Dermis blood vessel endothelial cell (primary cell): ENCODE results near the gene SUGCT. TPM values are rescaled to one million over a fixed set of nuclear protein-coding genes. Genes with fewer than 3 reads are reported as not detected.

Experiments
- DNase-seq: peaks from one replicate; pipeline ENCODE4 v3.0.0; 2010
- total RNA-seq: library from RNA; depleted of rRNA; stranded (reverse); fragments of >200 nt; gene quantifications from 2 replicates; pipeline ENCODE4 v1.2.3, GENCODE V29; 2014

SUGCT gene
- total RNA-seq, 1 donor from 2014 or later = 1.0 TPM

DNA sequence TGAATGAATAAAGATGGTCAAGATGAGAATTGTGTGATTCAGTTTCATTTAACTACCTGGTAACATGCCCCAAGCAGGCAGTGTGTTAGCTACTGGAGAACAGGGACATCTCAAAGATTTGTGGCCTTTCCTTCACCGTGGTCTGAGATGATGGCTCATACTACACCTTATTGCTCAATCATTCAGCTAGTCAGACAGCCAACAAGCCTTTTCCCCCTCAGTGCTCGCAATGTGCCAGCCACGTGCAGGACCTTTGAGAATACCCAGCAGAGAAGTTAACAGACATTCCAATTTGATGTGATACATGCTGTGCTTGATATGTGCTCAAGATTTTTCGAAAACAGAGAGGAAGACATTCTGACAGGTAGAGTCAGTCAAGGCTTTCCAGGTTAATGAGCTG is 562.8 kb downstream of the SUGCT start:
- DNase-seq = no peak

DNA sequence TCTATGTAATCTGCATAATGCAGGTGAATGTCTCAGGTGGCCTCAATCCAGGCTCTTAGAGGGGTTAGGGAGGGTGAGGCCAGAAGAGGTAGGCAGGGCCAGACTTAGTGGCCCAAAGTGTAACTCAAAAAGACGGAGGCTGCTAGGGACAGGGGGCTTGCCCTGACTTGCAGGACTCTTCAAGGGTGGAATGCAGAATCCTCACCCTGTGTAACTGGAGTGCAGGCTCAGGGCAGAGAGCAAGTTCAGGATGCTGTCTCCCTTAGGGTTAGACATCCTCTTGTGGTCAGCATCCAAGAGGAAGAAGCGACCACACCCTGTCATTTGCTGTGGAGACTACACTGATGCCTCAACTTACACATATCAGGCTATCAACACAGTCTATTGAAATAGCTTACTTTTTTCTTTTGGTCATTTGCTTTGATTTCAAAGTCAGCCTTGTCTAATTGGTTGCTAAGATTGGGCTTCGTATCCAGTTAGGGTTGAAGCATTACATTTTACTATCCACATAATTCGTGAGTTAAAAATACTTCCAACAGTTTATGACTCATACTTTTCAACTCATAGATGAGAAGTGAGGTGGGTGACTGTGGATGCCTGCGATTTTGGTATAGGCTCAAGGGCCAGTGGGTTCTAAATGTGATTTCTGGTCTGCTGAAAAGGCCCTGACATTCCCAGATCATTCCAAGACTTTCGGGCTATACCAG is 563.6 kb downstream of the SUGCT start:
- DNase-seq = no peak

DNA sequence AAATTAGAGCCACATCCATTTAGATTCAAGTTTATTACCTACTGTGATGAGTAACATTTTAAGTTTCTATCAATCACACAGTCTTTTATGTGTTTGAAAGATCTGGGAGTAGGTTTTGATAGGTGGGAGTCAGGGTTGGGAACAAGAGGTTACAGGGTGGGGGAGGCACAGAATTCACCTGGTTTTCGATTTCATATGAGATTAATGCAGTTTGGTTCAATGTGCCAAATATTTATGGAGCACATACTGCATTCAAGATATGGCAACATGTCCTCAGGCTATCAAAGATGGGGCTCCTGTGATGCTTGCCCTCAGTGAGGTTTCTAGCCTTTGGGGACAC is 564.1 kb downstream of the SUGCT start:
- no peak for DNase-seq

DNA sequence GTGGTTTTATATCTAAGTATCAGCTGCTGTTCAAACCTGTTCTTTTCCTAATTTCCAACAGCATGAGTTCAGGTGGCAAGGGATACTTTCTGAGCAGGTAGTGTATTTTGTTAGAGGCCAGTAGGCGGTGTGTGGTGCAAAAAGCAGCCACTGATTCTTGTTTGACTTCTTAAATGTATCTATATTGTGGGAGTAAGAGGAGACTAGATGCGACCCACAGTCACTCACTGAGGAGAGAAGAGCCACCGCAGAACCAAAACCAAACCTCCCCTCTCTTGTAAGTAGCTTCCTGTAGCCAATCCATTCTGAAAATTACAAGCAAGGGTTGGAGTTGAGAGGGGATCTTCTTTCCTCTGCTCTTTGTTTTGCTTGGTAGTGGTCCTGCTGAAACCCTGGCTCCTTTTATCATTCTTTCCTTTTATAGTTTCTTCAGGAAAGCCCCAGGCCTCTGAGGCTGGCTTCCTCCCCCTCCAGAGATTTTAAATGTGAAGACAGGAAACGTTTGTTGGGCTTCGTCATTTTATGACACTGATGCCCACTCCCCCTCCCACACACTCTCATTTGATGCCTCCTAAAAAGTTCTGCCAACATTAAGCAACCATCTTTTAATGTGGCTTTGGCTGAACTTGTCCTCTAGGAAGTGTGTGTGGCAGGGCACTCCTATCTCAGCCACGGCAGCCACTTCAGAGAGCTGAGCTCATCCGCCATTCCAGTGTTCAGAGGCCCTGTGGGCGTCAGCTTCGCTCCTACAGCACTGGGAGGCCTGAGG is 566.0 kb downstream of the SUGCT start:
- DNase-seq = no peak

DNA sequence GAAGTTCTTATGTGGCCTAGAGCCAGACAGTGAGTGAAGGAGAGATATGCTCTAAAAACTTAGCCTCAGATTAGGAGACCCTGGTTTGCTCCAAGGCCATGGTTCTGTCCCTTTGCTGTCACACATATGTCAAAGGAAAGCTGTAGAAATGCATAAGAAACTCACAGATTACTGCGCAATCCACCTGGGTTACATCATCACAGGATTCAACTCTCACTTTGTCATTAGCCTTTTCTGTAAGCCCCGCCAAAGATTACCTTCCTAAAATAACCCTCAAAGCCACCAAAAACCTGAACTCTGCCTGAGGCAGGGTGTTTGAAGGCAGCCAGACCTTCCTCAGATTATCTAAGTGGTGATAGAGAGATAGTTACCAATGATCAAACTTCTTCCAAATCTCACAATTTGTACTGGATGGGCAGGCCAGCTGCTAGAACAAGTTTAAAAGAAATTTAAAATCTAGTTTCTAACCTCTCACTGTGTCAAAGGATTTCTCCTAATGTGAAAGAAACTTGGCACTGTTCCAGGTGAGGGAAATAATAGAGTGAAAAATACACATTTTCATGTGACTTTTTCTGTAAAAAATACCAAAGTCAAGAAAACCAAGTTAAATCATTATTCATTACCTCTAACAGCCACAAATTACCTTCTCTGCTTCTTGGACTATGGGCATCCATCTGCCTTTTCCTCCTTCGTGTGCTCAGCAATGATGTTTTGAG is 567.2 kb downstream of the SUGCT start:
- DNase-seq = no peak

DNA sequence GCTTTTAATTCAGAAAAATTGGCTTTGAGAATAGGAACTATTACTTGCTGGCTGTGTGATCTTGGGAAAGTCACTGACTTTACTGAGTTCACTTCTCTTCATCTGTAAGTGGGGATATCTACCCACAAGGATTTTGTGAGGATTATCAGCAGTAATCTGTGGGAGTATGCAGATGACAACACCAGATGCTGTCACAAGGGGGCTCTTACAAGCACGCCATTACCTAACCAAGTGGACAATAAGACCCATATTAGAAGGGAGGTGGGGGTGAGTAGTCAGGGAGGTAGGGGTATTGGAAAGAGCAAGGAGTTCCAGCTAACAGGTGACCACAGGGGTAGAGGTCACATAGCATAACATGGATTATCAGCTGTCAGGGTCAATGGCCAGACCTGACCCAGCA is 569.4 kb downstream of the SUGCT start:
- DNase-seq = no peak

DNA sequence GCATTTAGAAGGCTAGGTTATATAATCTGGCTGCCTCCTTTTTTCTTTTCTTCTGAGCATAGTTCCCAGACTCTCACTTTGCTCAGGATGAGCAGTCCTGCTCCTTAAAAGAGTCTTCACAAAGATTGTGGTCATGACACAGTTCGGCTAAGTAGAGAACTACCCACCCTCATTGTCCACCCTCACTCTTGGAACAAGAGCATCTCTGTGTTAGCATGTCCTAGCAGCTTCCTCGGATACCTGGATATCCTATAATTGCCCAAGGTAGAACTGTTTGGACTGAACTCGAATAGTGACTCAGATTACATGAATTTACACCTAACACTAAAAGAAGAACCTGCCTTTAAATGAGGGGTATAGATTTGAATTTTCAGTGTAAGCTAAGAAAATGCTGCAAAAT is 572.0 kb downstream of the SUGCT start:
- DNase-seq = no peak

DNA sequence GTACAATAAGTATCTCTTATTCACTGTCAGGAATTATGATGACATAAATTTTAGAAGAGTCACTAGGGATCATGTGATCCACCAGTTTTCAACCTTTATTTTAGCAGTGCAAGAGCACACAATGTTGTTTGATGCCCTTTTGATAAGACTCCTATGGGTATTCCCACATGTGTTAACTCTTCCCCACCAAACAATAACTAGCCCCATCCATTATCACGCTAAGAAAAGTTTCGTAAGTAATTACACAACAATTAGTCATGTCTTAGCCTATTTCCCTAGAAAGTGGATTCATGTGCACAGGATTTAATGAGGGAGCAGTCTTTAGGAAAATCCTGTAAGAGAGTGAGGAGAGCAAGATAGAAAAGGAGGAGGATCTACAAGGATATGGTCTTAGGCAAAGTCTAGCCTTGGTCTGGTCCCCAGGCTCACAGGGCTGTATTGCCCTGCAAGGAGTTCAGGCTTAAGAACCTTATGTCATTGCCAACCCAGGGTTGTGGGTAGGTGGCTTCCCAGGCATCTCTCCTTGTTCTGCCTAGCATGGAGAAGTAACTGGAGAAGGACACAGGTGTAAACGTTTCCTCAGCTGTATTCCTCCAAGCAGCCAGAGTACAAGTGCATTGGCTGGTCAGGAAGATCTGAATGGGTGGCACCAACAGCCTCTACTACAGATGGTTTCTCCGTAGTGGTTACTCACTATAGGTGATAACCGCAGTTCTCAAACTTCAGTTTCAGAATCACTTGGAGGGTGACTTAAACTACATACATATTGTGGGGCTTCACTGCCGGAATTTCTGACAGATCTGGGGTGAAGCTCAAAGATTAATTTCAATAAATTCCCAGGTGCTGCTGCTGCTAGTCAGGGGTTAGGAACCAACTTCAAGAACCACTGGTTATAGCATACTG is 574.5 kb downstream of the SUGCT start:
- no peak for DNase-seq

DNA sequence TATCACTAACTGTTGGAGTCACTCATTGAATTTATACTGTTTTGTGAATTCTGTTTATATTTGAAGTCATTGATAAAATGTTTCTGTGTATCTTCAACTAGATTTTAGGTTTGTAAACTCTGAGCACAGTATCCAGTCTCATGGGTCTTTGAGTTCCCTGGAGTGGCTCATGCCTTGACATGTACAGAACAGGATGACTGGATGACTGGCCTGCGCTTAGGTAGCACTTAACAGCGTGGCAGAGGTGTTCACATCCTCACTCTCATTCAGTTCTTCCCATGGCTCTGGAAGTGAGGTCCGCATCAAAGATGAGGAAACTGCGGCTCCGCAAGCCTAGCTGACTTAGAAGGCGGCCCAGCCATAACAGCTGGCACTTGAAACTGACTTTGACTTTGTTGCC is 576.9 kb downstream of the SUGCT start:
- DNase-seq = no peak

DNA sequence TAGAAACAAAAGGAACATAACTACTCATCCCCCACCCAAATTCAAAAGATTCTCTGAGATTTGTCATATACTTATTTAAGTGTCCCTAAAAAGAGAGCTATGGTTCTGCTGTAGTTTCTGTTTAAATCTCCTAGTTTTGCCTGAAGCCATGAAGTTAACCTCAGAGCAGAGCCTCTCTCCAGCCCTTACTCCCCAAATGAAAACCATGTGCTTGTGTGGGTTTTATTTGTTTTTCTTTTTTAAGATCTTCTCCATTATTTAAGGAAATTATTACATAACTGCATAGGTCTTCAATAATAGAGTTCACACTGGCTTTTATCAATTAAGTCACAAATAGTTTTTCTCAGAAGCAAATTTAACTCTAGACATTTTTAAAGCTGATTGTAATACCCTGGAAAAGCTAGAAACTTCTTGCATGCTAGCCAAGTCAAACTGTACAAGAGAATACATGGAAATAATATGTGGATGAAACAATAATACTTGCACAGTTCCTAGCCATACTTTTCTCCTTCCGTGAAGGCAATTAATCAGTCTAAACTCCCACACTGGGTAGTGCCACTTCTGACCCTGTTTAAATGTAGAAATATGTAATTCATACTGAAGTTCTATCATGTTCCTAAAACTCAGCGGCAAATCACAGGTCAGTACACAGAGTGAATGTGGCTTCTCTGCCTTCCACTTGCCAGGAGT is 579.7 kb downstream of the SUGCT start:
- DNase-seq = peak; percentile 52

DNA sequence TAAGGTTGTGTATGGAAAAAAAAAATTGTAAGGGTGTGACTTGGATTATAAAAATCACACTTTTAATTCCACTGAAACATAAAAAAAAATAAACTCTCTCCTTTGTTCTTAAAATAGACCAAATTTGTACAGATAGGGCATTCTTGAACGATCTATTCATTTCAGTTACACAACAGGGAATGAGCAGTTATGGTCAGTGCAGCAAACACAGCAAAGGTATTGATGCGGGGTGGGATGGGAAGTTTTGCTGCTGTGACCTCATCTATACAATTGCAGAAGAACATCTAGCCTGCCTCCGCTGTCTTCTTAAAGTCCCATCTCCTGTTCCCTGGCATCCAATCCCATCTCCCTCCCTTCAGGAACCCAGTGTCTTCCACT is 580.2 kb downstream of the SUGCT start:
- DNase-seq = no peak

DNA sequence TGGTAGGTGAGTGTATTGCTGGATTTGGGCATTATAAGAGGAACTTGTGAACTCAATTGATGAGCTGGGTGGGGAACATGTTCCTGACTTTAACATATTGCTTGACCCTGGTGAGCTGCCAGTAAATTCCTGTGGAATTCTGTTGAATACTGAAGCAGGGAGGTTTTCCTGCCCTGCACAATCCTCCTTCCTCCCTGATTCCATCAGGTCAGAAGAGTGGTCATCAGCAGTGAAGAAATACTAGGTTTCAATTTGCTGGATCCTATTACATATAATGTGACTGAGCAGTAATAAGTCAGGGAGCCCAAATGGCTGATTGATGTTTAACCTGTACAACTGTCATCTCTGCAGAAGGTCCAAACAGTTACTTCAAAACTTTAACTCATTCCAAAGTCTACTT is 581.2 kb downstream of the SUGCT start:
- no peak for DNase-seq

DNA sequence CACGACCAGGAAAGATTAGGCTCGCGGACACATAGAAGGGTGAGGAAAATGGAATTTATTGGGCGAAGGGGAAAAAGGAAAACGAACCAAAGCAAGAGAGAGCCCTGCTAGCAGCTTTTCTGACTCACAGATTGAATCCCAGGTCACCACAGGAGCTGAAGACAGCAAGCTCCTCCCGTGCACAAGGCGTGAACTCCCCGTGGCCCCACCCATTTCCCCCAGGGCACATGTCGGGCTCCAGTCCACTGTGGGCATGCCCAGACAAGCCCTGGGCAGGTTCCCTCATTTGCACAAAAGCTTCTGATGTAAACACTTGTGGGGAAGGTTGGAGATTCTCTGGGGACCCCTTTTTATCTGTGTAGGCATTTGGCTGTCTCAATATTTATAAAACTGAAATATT is 582.4 kb downstream of the SUGCT start:
- DNase-seq = peak; percentile 80

DNA sequence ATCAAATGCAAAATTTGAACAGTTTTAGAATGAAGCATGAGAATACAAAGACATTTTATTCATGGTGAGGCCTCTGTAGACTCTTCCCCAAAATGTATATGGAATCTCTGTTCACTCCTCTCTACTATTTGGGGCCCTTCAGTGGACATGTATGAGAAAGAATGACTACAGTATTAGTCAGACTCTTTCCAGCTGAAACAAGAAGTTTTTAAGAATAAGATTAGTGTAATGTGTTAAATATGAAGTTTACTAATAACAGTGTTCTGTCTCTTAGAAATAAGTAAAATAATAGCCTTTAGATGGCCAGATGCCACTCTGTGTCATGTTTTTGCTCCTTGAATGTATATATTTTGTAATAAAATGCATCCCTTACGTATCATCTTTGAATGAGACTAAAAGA is 585.6 kb downstream of the SUGCT start:
- DNase-seq = no peak

DNA sequence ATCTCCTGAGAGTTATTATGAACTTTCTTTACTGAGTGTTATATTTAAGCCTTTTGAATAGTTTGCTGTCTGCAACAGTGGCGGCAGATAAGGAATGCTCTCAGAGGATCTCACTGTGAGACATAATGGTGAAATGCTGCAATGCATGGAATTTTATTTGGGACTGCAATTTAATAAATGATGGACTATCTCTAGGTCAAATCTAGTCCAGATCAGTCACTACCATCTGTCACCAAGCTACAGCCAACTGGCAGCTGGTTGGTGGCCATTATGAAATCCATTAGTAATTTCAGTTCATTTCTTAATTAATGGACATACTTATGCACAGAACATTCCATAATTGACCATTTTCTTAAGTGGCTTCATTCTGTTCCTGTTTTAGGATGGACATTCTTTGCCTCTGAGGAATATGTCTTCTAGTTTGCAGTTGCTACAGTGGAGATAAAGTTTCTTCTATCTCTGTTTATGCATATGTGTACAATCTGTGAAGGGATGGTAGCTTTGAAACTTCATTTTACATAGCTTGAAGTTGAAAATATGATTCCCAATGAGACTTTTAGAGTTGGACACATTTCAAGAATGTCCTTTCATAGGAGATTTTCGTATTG is 586.6 kb downstream of the SUGCT start:
- no peak for DNase-seq

DNA sequence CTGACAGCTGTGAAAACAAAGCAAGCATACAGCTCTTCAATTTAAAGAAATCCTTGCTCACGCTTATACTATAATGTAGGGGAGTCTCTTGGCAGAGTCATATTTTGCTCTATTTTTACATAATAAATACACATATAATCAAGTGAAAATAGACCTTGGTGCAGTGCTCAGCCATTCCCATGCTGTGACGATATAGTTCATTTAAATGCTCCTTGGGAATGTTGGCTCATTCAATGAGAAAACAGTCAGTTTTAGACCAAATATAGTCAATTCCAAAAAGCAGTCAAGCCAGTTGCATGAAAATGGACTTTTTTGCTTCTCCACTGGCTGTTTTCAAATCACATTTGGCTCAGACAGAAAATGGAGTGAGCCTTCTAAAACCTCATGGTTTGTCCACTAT is 587.4 kb downstream of the SUGCT start:
- no peak for DNase-seq

DNA sequence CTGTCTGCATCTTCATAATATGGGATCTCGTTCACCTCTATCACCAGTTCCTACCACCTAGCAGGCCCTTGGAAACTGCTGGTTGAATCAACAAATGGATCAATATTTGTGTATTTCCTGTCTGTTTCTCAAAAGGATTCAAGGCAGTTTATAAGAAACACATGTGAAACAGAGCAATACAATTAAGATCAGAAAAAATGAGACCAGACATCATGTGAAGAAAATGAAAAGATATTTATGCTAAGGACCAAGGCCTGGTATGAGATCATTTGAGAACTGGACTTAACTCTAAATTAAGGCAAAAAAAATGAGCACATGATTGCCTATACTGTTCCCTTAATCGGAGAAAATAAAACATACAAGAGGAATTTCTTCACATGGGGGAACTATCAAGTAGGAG is 589.0 kb downstream of the SUGCT start:
- no peak for DNase-seq

DNA sequence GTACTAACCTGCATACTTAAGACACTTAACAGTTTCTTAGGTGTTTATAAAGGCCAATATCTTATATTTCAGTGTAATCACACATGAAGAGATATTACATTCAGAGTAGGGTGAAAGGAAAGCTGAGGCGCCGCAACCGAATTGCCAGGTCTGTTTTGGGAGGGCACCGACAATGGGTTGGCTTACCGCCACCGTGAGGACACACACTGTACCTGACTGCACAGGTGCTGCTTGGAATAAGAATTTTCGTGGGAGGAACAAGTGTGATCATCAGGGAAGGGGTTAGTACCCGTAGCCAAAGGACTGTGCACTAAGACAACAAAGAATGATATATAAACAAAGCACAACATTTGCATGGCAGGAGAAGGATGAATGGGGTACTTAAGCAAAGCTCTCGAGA is 591.8 kb downstream of the SUGCT start:
- DNase-seq = no peak

DNA sequence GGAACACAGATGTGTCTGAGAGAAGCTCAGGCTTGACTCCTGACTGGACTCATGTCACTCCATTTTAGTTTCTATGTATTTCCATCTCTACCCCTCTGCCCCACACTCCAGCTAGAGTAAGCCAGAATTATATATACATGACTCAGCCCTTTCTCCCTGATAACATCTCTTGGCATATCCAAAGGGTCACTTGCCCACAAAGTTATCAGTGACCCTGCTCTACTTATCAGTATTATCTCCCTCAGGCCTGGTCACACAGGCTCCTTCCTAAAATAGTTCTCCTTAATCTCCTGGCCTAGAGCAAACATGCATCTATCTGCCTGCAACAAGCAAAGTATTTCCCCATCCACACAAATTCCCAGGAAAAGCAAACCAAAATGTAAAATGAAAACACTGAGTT is 598.3 kb downstream of the SUGCT start:
- no peak for DNase-seq

DNA sequence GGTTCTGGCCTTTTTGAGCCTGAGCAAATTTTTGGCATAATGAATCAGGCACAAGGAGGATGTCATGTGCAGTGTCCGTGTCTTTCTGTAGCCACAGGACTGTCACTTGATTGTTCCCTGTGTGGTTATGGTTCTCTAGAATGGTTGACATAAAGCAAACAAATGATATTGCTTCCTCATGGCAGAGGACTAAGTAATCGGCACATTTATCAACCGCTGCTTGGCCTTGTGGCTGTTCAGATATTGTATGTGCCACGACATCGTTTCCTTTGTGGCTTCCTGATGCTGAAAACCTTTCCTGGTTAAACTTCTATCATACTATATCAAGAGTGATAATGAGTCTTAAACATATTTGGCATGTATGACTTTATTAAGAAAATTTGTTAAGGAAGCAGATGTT is 598.8 kb downstream of the SUGCT start:
- peak; percentile 21 for DNase-seq

DNA sequence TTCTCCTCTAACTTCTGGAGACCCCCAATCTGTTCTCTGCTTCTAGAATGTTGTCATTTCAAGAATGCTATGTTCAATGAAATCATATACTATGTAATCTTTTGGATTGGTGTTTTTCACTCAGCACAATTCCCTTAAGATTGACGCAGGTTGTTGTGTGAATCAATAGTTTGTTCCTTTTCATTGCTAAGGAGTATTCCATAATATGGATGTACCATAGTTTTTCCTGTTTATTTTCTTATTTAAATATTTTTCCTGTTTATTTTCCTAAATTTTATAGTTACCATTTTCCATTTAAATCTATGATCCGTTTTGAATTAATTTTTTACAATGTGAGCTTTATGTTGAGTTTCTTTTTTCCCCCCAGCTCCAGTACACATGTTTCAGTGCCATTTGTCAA is 604.5 kb downstream of the SUGCT start:
- no peak for DNase-seq

DNA sequence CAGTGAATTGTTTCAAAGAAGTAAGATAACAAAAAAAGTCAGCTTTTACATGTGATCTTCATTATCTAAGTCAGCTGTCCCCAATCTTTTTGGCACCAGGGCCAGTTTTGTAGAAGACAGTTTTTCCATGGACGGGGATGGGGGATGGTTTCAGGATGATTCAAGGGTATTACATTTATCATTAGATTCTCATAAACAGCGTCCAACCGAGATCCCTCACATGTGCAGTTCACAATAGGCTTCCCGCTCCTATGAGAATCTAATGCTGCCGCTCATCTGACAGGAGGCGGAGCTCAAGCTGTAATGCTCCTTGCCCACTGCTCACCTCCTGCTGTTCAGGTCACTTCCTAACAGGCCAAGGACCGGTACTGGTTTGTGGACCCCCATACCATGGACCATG is 607.5 kb downstream of the SUGCT start:
- DNase-seq = no peak
